Thoracic aorta (tissue), 2 donors: ENCODE measurements around the gene MAP4. TPM values are rescaled to one million over a fixed set of nuclear protein-coding genes. Genes with fewer than 3 reads are reported as not detected.

Experiments used
- ATAC-seq: fragments of 150-250 bp; one replicate; pipeline ENCODE4 v1.8.0; 2017; ENCODE audit warnings: low read depth; ENCODE audit not compliant: insufficient number of reproducible peaks, low FRiP score
- DNase-seq: peaks from one replicate; pipeline ENCODE4 v3.0.0-alpha.2; 2020; ENCODE audit warnings: low spot score
- H3K27ac ChIP-seq, 2 donors: fragments of 200-600 bp; sonication (generic); 1 replicate in 1 of 2; 2 replicates in 1 of 2; pipeline ENCODE4 v1.5.1; 2016; ENCODE audit warnings: mild to moderate bottlenecking in 2 of 2, moderate library complexity in 2 of 2
- H3K27me3 ChIP-seq: fragments of 200-600 bp; sonication (generic); replicated peaks from 2 replicates; pipeline ENCODE4 v1.6.0; 2016; ENCODE audit warnings: mild to moderate bottlenecking; ENCODE audit not compliant: insufficient read depth
- H3K36me3 ChIP-seq: fragments of 200-600 bp; sonication (generic); one replicate; pipeline ENCODE4 v1.5.1; 2016
- H3K4me1 ChIP-seq, 2 donors: fragments of 200-600 bp; sonication (generic); 1 replicate in 1 of 2; 2 replicates in 1 of 2; pipeline versions ENCODE4 v1.5.1 to v1.6.0; 2016; ENCODE audit warnings: low read depth in 2 of 2, mild to moderate bottlenecking in 1 of 2; ENCODE audit not compliant: control insufficient read depth in 1 of 2
- H3K4me3 ChIP-seq: fragments of 200-600 bp; sonication (generic); 2 replicates; pipeline ENCODE4 v1.5.1; 2016; ENCODE audit warnings: mild to moderate bottlenecking
- H3K9me3 ChIP-seq: fragments of 200-600 bp; sonication (generic); 2 replicates; pipeline ENCODE4 v1.5.1; 2016
- CTCF ChIP-seq: fragments of 200-600 bp; sonication (generic); IDR thresholded peaks from one replicate; pipeline ENCODE4 v1.5.1; 2019; ENCODE audit warnings: antibody characterized with exemption
- total RNA-seq, 2 donors: library from RNA; depleted of rRNA; stranded (reverse); fragments of >200 nt; gene quantifications; one replicate each; pipeline versions ENCODE4 v1.1.0 to v1.2.3, GENCODE V29; 2016

Gene MAP4
- total RNA-seq, 2 donors from 2014 or later, result 252 to 264 TPM

- H3K4me3 ChIP-seq, result no peak overlapping the region
- peaks cover 76% of the 10 kb centered on the region for H3K36me3 ChIP-seq
- TF ChIP-seq CTCF, result no peak
- H3K27me3 ChIP-seq, result no peaks in the 10 kb centered on the region
- DNase-seq (no peak), ATAC-seq (no peak)
- H3K27ac ChIP-seq, result no peak overlapping the region
- H3K9me3 ChIP-seq, result no peaks in the 10 kb centered on the region
- peaks cover 0 to 9% of the 10 kb centered on the region in 2 donors for H3K4me1 ChIP-seq
Observed at GRCh38 chr3:47851888-47852603, 164.2 kb downstream of the MAP4 start.

- H3K4me3 ChIP-seq, result no peak overlapping the region
- H3K9me3 ChIP-seq, result no peaks in the 10 kb centered on the region
- ATAC-seq, result no peak
- H3K27ac ChIP-seq, result peak overlapping the region; percentile 12 to 20
- H3K4me1 ChIP-seq, result no peaks in the 10 kb centered on the region
- no peaks in the 10 kb centered on the region for H3K27me3 ChIP-seq
- DNase-seq, result no peak
- H3K36me3 ChIP-seq, result peaks cover 77% of the 10 kb centered on the region
- TF ChIP-seq CTCF, result no peak
Observed at GRCh38 chr3:47850564-47851410, 165.4 kb downstream of the MAP4 start.

GRCh38 chr3:47849699-47850563 is 166.3 kb downstream of the MAP4 start:
- H3K27ac ChIP-seq, result peak overlapping the region in 1 of 2 donors; percentile 20
- no peaks in the 10 kb centered on the region for H3K27me3 ChIP-seq
- H3K9me3 ChIP-seq, result no peaks in the 10 kb centered on the region
- H3K4me3 ChIP-seq, result no peak overlapping the region
- peaks cover 77% of the 10 kb centered on the region for H3K36me3 ChIP-seq
- ATAC-seq (no peak), DNase-seq (no peak)
- no peaks in the 10 kb centered on the region for H3K4me1 ChIP-seq
- TF ChIP-seq CTCF, result peak; percentile 36

GRCh38 chr3:47849186-47849698 is 167.0 kb downstream of the MAP4 start:
- no peaks in the 10 kb centered on the region for H3K4me1 ChIP-seq
- H3K9me3 ChIP-seq, result no peaks in the 10 kb centered on the region
- no peak for TF ChIP-seq CTCF
- no peak for ATAC-seq
- no peak overlapping the region for H3K4me3 ChIP-seq
- no peak for DNase-seq
- no peak overlapping the region for H3K27ac ChIP-seq
- no peaks in the 10 kb centered on the region for H3K27me3 ChIP-seq
- peaks cover 71% of the 10 kb centered on the region for H3K36me3 ChIP-seq
